Gastroesophageal sphincter (tissue), 4 donors: Measurements from ENCODE around the gene SLC16A12. TPM values are rescaled to one million over a fixed set of nuclear protein-coding genes. Genes with fewer than 3 reads are reported as not detected.
A peak's percentile ranks its signal among the peaks of the same experiment; 100 is the strongest.

ENCODE experiments used
- ATAC-seq: fragments of 150-250 bp; one replicate; pipeline ENCODE4 v1.9.1; 2016; ENCODE audit warnings: mild to moderate bottlenecking, moderate library complexity
- H3K27ac ChIP-seq, 4 donors: fragments of 200-600 bp; sonication (generic) in 3 of 4; 1 replicate in 3 of 4; 2 replicates in 1 of 4; pipeline ENCODE4 v1.5.1; 2016 to 2019
- H3K27me3 ChIP-seq: fragments of 200-600 bp; sonication (generic); one replicate; pipeline ENCODE4 v1.5.1; 2019
- H3K36me3 ChIP-seq, 2 donors: fragments of 200-600 bp; sonication (generic); one replicate each; pipeline ENCODE4 v1.5.1; 2019; ENCODE audit warnings: control low read depth in 1 of 2
- H3K4me1 ChIP-seq, 3 donors: fragments of 200-600 bp; sonication (generic); 1 replicate in 2 of 3; 2 replicates in 1 of 3; pipeline ENCODE4 v1.5.1; 2016 to 2019; ENCODE audit warnings: control low read depth in 2 of 3
- H3K4me3 ChIP-seq, 2 donors: fragments of 200-600 bp; sonication (generic); one replicate each; pipeline ENCODE4 v1.5.1; 2019; ENCODE audit warnings: mild to moderate bottlenecking in 1 of 2, moderate library complexity in 1 of 2
- H3K9me3 ChIP-seq, 3 donors: fragments of 200-600 bp; sonication (generic); one replicate each; pipeline ENCODE4 v1.5.1; 2017 to 2019; ENCODE audit warnings: control low read depth in 2 of 3
- EP300 ChIP-seq: sonication (generic); formaldehyde crosslinking; IDR thresholded peaks from one replicate; pipeline ENCODE4 v1.6.1; 2017; ENCODE audit warnings: antibody characterized with exemption, mild to moderate bottlenecking
- POLR2A ChIP-seq, 2 donors: fragments of 450-650 bp; IDR thresholded peaks; one replicate each; pipeline ENCODE4 v1.6.1; 2017; ENCODE audit warnings: antibody characterized with exemption in 2 of 2, mild to moderate bottlenecking in 2 of 2, moderate library complexity in 1 of 2
- POLR2AphosphoS5 ChIP-seq: sonication (generic); formaldehyde crosslinking; IDR thresholded peaks from one replicate; pipeline ENCODE4 v1.6.1; 2017; ENCODE audit warnings: antibody characterized with exemption
- WGBS, 2 donors: methylation state at CpG; one replicate each; pipeline ENCODE4 v1.1.5; 2018; ENCODE audit warnings: low coverage in 1 of 2; 5-methylcytosine and 5-hydroxymethylcytosine counted together
- total RNA-seq, 4 donors: library from RNA; depleted of rRNA; stranded (reverse); fragments of >200 nt; gene quantifications; one replicate each; pipeline ENCODE4 v1.1.0, GENCODE V29; 2016
- TF ChIP-seq, protein P1 (sequence below), 4 experiments: fragments of 200-600 bp in 2 of 4; fragments of 450-650 bp in 2 of 4; sonication (generic) in 1 of 4; IDR thresholded peaks; one replicate each; pipeline ENCODE4 v1.5.1; 2017 to 2019; ENCODE audit warnings: antibody characterized with exemption in 4 of 4, mild to moderate bottlenecking in 2 of 4, moderate library complexity in 2 of 4

The SLC16A12 gene
- total RNA-seq, 4 donors from 2014 or later, result 1.7 to 11.7 (median 2.4) TPM

- no peaks in the 10 kb centered on the region for H3K36me3 ChIP-seq
- H3K4me3 ChIP-seq, result no peak overlapping the region
- 88 to 91% methylated on average over 4 to 9 of the region's 9 CpGs for WGBS, 2 donors
- no peak overlapping the region for H3K27ac ChIP-seq
- H3K27me3 ChIP-seq, result no peaks in the 10 kb centered on the region
- TF ChIP-seq, protein P1, sequence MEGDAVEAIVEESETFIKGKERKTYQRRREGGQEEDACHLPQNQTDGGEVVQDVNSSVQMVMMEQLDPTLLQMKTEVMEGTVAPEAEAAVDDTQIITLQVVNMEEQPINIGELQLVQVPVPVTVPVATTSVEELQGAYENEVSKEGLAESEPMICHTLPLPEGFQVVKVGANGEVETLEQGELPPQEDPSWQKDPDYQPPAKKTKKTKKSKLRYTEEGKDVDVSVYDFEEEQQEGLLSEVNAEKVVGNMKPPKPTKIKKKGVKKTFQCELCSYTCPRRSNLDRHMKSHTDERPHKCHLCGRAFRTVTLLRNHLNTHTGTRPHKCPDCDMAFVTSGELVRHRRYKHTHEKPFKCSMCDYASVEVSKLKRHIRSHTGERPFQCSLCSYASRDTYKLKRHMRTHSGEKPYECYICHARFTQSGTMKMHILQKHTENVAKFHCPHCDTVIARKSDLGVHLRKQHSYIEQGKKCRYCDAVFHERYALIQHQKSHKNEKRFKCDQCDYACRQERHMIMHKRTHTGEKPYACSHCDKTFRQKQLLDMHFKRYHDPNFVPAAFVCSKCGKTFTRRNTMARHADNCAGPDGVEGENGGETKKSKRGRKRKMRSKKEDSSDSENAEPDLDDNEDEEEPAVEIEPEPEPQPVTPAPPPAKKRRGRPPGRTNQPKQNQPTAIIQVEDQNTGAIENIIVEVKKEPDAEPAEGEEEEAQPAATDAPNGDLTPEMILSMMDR (IDR thresholded peaks at IDR 0.05), result no peak
- TF ChIP-seq POLR2A (IDR thresholded peaks at IDR 0.05) (no peak), POLR2AphosphoS5 (no peak), EP300 (no peak)
- H3K9me3 ChIP-seq, result no peaks in the 10 kb centered on the region
- ATAC-seq, result no peak
- peaks cover 0 to 17% (median 0%) of the 10 kb centered on the region in 3 donors for H3K4me1 ChIP-seq
These were observed 67.0 kb downstream of the SLC16A12 start for GRCh38 chr10:89468191-89468965.

- H3K4me1 ChIP-seq, result peaks cover 0 to 17% (median 0%) of the 10 kb centered on the region in 3 donors
- no peaks in the 10 kb centered on the region for H3K9me3 ChIP-seq
- 13 to 49% methylated on average over 1 to 3 of the region's 3 CpGs for whole genome bisulfite sequencing, 2 donors
- no peaks in the 10 kb centered on the region for H3K36me3 ChIP-seq
- no peak overlapping the region for H3K4me3 ChIP-seq
- no peak for TF ChIP-seq EP300
- TF ChIP-seq POLR2AphosphoS5, result no peak
- TF ChIP-seq, protein P1 (IDR thresholded peaks at IDR 0.05), result peak; percentile 9 to 44 (median 34)
- no peak for TF ChIP-seq POLR2A (IDR thresholded peaks at IDR 0.05)
- ATAC-seq, result no peak
- no peaks in the 10 kb centered on the region for H3K27me3 ChIP-seq
- H3K27ac ChIP-seq, result no peak overlapping the region
These were observed 68.8 kb downstream of the SLC16A12 start for GRCh38 chr10:89466599-89467035.

- Histone ChIP-seq H3K9me3 (no peaks in the 10 kb centered on the region), H3K4me3 (no peak overlapping the region), H3K36me3 (no peaks in the 10 kb centered on the region), H3K27me3 (no peaks in the 10 kb centered on the region), H3K4me1 (peaks cover 0 to 17% (median 0%) of the 10 kb centered on the region in 3 donors), H3K27ac (no peak overlapping the region)
- no peak for ATAC-seq
- WGBS, 2 donors, result 53 to 56% methylated on average over 2 of the region's 2 CpGs
- TF ChIP-seq POLR2A (IDR thresholded peaks at IDR 0.05), result no peak
- TF ChIP-seq, protein P1 (IDR thresholded peaks at IDR 0.05), result no peak
- no peak for TF ChIP-seq POLR2AphosphoS5
These were observed 70.2 kb downstream of the SLC16A12 start for GRCh38 chr10:89465196-89465595.

- no peak for ATAC-seq
- 81 to 87% methylated on average over 5 to 6 of the region's 6 CpGs for WGBS, 2 donors
- TF ChIP-seq, protein P1 (IDR thresholded peaks at IDR 0.05), result no peak
- TF ChIP-seq POLR2AphosphoS5 (no peak), POLR2A (IDR thresholded peaks at IDR 0.05) (no peak), EP300 (no peak)
These were observed 71.4 kb downstream of the SLC16A12 start for GRCh38 chr10:89463846-89464537.

More at GRCh38 chr10:89463846-89464537, 71.4 kb downstream of the SLC16A12 start:
- Histone ChIP-seq H3K27me3 (no peaks in the 10 kb centered on the region), H3K36me3 (no peaks in the 10 kb centered on the region), H3K27ac (no peak overlapping the region), H3K4me3 (no peak overlapping the region), H3K9me3 (no peaks in the 10 kb centered on the region), H3K4me1 (peaks cover 0 to 20% (median 0%) of the 10 kb centered on the region in 3 donors)
